ENCODE data around the gene BHMT2. TPM values are rescaled to one million over a fixed set of nuclear protein-coding genes. Genes with fewer than 3 reads are reported as not detected.

BHMT2 gene, protein sequence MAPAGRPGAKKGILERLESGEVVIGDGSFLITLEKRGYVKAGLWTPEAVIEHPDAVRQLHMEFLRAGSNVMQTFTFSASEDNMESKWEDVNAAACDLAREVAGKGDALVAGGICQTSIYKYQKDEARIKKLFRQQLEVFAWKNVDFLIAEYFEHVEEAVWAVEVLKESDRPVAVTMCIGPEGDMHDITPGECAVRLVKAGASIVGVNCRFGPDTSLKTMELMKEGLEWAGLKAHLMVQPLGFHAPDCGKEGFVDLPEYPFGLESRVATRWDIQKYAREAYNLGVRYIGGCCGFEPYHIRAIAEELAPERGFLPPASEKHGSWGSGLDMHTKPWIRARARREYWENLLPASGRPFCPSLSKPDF
- not detected in 2 replicates for polyA plus RNA-seq (2011; rRNA removed)
- polyA plus RNA-seq (2012; cell fraction: cytosol; rRNA removed): not detected in 2 replicates
- not detected in 2 replicates for polyA plus RNA-seq (2012; cell fraction: nucleus; rRNA removed)
- not detected in 3 replicates for polyA plus RNA-seq (2017; fragmentation: RNase III; extraction: RNeasy Plus Mini Kit Qiagen cat#74134 plus additional on column Dnase treatment)
- not detected in 2 replicates for polyA minus RNA-seq (2011; rRNA and poly(A)+ RNA removed)

DNA sequence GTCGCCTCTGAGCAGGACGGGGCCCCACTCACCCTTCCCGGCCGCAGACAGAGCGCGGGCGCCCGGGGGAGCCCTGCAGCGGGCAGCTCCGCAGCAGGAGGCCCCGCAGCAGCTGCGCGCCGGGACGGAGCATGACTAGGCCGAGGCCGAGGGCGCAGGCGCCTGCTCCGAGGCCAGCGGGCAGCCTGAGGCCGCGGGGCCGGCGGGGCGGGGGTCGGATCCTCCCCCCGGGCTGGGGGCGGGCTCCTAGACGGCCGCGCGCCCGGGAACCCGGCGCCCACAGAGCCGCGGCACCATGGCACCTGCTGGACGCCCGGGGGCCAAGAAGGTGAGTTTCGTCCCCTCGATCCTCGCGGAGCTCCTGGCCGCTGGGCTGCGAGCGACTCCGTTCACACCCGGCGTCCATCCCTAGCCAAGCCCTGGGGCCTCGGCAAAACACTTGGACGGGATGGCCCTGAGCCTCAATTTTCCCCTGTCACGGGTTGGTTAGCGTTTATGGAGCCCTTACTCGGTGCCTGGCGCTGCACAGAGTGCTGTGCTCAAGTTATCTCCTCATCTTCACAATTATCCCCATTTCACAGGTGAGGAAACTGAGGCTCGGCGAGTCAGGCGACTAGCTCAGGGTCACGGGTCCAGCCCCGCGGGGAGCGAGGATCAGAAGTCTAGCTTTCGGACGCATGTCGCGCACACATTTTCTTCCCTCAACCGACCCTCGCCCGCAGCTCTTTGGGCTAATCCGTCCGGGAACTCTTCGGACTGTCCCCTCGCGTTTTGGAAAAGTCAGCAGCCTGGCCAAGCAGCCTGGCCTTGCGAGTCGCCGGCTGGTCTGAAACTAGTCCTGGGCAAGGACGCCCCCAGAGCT is at the start of gene BHMT2, which contains the start of gene DMGDH:
TSS of gene BHMT2 (plus strand) at position 280 of the 862 bp plus-strand sequence. CDS start at position 296, 16 bp downstream.
TSS of gene DMGDH (minus strand) at position 187 of the 862 bp plus-strand sequence. CDS start at position 133, 54 bp downstream.
- ATAC-seq: no peak
- Histone ChIP-seq H3K4me1 (no peaks in the 10 kb centered on the region; the same call in 2 of the 3 replicates), H3K9me3 (peaks cover 14% of the 10 kb centered on the region; the same call in 2 of the 3 replicates), H3K4me2 (no peak within 1 kb of the TSS), H3K27ac (peak within 1 kb of the TSS in 1 of 2 experiments; percentile 29; a peak in 1 of 6 replicates), H3K4me3 (no peak within 1 kb of the TSS)
- no peak for FAIRE-seq
- no peak for DNase-seq (ENCODE audit: low read depth in 1 of 2, low spot score in 1 of 2)
- WGBS (ENCODE audit: missing lambda C conversion rate): 93% methylated on average over 29 of the region's 79 CpGs
- POLR2A ChIA-PET: interaction anchor here (0.7 kb wide), 1 partner anchor 11 kb away, joined by 3 read pairs; no protein-coding TSS in a partner anchor
- no peak for TF ChIP-seq SMC3 (IDR thresholded peaks at IDR 0.05)
- no peak for TF ChIP-seq ZSCAN20 (CRISPR knock-in tag; IDR thresholded peaks at IDR 0.05)
- TF ChIP-seq, protein P1, sequence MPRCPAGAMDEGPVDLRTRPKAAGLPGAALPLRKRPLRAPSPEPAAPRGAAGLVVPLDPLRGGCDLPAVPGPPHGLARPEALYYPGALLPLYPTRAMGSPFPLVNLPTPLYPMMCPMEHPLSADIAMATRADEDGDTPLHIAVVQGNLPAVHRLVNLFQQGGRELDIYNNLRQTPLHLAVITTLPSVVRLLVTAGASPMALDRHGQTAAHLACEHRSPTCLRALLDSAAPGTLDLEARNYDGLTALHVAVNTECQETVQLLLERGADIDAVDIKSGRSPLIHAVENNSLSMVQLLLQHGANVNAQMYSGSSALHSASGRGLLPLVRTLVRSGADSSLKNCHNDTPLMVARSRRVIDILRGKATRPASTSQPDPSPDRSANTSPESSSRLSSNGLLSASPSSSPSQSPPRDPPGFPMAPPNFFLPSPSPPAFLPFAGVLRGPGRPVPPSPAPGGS (IDR thresholded peaks at IDR 0.05): no peak
- TF ChIP-seq EHF (CRISPR knock-in tag; IDR thresholded peaks at IDR 0.05): no peak
- TF ChIP-seq CHD4 (IDR thresholded peaks at IDR 0.05; ENCODE audit: borderline replicate concordance): no peak
- no peak for TF ChIP-seq MYC (IDR thresholded peaks at IDR 0.05; ENCODE audit: borderline replicate concordance, low read length)
- CTCF ChIA-PET: interaction anchor here (0.9 to 1.3 kb wide), 3 partner anchors 14 to 49 kb away, joined by 3 read pairs; no protein-coding TSS in a partner anchor

DNA sequence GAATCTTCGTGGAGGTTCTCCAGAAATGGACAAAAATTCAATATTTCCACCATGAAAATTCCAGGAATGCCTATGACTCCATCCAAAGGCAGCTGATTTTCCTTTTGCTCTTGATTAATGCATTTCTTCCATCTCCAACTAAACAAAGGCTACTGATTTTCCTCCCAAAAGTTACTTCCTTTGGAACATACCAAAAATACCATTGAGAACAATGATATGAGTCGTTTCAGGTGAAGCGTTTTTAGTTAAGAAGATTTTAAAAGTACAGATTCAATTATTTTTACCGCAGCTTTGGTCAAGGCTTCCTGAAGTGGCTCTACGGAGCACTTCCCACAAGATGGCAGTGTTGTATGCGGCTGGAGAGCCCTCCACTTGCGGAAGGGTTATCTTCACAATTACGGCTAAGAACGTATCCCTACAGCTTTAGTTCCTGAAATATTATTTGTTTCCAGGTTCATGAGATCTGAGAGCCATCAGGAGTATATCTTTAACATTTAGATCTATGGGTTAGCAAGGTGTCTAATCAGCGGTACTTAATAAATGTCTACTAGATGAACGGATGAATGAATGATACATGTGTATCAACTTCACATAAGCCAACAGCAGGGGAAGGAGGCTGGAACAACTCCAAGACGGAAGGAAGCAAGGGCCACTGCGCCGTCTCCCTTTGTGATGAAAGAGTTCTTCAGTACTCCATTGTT is 48.6 kb upstream of the BHMT2 start:
- no peak overlapping the region for H3K4me3 ChIP-seq
- peak overlapping the region; percentile 55 for H3K4me2 ChIP-seq
- 11% methylated on average over 14 of the region's 14 CpGs for WGBS (ENCODE audit: missing lambda C conversion rate)
- H3K27ac ChIP-seq: no peak overlapping the region
- H3K4me1 ChIP-seq: peaks cover 15% of the 10 kb centered on the region; the same call in 2 of the 3 replicates
- POLR2A ChIA-PET: interaction anchor here (1.0 to 1.8 kb wide), 3 partner anchors 36 to 112 kb away, joined by 3 to 13 read pairs (median 6); partner anchors contain the start of gene ARSB
- ATAC-seq: peak; percentile 88 to 92; a peak in 5 of 6 replicates
- TF ChIP-seq RNF2 (IDR thresholded peaks at IDR 0.05; ENCODE audit: borderline replicate concordance, low read depth): no peak
- TF ChIP-seq, protein P2, sequence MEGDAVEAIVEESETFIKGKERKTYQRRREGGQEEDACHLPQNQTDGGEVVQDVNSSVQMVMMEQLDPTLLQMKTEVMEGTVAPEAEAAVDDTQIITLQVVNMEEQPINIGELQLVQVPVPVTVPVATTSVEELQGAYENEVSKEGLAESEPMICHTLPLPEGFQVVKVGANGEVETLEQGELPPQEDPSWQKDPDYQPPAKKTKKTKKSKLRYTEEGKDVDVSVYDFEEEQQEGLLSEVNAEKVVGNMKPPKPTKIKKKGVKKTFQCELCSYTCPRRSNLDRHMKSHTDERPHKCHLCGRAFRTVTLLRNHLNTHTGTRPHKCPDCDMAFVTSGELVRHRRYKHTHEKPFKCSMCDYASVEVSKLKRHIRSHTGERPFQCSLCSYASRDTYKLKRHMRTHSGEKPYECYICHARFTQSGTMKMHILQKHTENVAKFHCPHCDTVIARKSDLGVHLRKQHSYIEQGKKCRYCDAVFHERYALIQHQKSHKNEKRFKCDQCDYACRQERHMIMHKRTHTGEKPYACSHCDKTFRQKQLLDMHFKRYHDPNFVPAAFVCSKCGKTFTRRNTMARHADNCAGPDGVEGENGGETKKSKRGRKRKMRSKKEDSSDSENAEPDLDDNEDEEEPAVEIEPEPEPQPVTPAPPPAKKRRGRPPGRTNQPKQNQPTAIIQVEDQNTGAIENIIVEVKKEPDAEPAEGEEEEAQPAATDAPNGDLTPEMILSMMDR (IDR thresholded peaks at IDR 0.05): peak; percentile 91
- TF ChIP-seq CBX2 (IDR thresholded peaks at IDR 0.05; ENCODE audit: borderline replicate concordance, low read depth): no peak
- TF ChIP-seq SMC3 (IDR thresholded peaks at IDR 0.05): peak; percentile 80
- TF ChIP-seq RAD21 (conservative IDR thresholded peaks at IDR 0.05 in 1 of 2, IDR thresholded peaks at IDR 0.05 in 1 of 2): peak; percentile 82 to 86
- no peak for TF ChIP-seq CBX8 (IDR thresholded peaks at IDR 0.05)
- FAIRE-seq: peak; percentile 67
- DNase-seq (ENCODE audit: low read depth in 1 of 2, low spot score in 1 of 2): peak; percentile 28 to 66
- CTCF ChIA-PET: interaction anchor here (0.5 to 10.6 kb wide), 51 partner anchors 8 to 1064 kb away, joined by 3 to 354 read pairs (median 4); partner anchors contain the start of genes ARSB, BHMT2 and DMGDH
- H3K9me3 ChIP-seq: no peaks in the 10 kb centered on the region

DNA sequence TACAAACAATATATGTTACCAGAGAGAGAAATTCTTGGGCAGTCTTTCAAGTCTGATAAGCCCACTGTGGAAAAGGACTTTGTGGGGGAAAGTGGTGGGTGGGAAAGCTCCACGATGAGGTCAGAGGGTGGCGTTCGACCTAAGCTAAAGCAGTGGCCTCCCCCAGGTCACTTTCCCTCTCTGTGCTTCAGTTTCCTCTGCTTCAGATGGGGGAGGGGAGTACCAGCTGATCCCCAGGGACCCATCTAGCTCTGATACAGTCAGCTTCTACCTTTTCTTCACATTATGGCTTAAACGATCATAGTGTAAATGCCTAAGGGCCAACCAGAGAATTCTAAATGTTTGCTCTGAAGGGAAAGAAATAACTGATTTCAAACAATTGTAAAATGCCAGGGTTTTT is 47.8 kb upstream of the BHMT2 start:
- no peak for FAIRE-seq
- no peaks in the 10 kb centered on the region for H3K9me3 ChIP-seq
- ChIA-PET CTCF (interaction anchor here (0.6 to 10.6 kb wide), 31 partner anchors 7 to 1062 kb away, joined by 3 to 354 read pairs (median 5); partner anchors contain the start of gene ARSB), POLR2A (interaction anchor here (1.3 kb wide), 1 partner anchor 40 kb away, joined by 3 read pairs; no protein-coding TSS in a partner anchor)
- no peak for DNase-seq (ENCODE audit: low read depth in 1 of 2, low spot score in 1 of 2)
- no peak overlapping the region for H3K4me3 ChIP-seq
- H3K4me2 ChIP-seq: peak overlapping the region; percentile 55
- H3K27ac ChIP-seq: no peak overlapping the region
- TF ChIP-seq EP300 (IDR thresholded peaks at IDR 0.05) (no peak), MAZ (IDR thresholded peaks at IDR 0.05; ENCODE audit: borderline replicate concordance, low read depth, low read length) (no peak), EHMT2 (IDR thresholded peaks at IDR 0.05; ENCODE audit: low read depth) (no peak), JUNB (IDR thresholded peaks at IDR 0.05) (no peak), CHD2 (IDR thresholded peaks at IDR 0.05; ENCODE audit: low read length, partially characterized antibody) (no peak), NR3C1 (IDR thresholded peaks at IDR 0.05) (no peak)
- TF ChIP-seq, protein P3, sequence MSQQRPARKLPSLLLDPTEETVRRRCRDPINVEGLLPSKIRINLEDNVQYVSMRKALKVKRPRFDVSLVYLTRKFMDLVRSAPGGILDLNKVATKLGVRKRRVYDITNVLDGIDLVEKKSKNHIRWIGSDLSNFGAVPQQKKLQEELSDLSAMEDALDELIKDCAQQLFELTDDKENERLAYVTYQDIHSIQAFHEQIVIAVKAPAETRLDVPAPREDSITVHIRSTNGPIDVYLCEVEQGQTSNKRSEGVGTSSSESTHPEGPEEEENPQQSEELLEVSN (IDR thresholded peaks at IDR 0.05; ENCODE audit: borderline replicate concordance, low read depth): no peak
- ATAC-seq: no peak
- 45% methylated on average over 4 of the region's 4 CpGs for WGBS (ENCODE audit: missing lambda C conversion rate)
- H3K4me1 ChIP-seq: peaks cover 15% of the 10 kb centered on the region; the same call in 2 of the 3 replicates
